ENCODE results near the gene MAVS. TPM values are rescaled to one million over a fixed set of nuclear protein-coding genes. Genes with fewer than 3 reads are reported as not detected.

The MAVS gene
- total and polyA plus RNA-seq, 12 donors, result 17.5 to 48.7 (median 44.2) TPM

- Histone ChIP-seq H3K27ac (no peak overlapping the region), H3K9me3 (no peaks in the 10 kb centered on the region), H3K4me3 (no peak overlapping the region), H3K4me1 (peaks cover 0 to 17% (median 5%) of the 10 kb centered on the region in 9 donors), H3K27me3 (no peaks in the 10 kb centered on the region), H3K36me3 (peaks cover 11 to 98% (median 57%) of the 10 kb centered on the region in 9 donors)
- WGBS, 2 donors, result 98 to 99% methylated on average over 6 of the region's 6 CpGs
- ATAC-seq, result no peak
- TF ChIP-seq CTCF (IDR thresholded peaks at IDR 0.05), result no peak
- no peak for DNase-seq
- intact Hi-C loops (cut with DNase I), result loop anchor here in 5 of 10 donors (5.0 to 10.0 kb wide), 3 partner anchors 71 to 184 kb away; partner anchors contain the start of genes CENPB (in 2 of the 5) and ADAM33 (in 1 of the 5)
Observed at GRCh38 chr20:3858689-3859088, 12.1 kb downstream of the MAVS start.

- peaks cover 11 to 100% (median 82%) of the 10 kb centered on the region in 9 donors for H3K36me3 ChIP-seq
- H3K27me3 ChIP-seq, result no peaks in the 10 kb centered on the region
- WGBS, 2 donors, result 92 to 96% methylated on average over 7 of the region's 7 CpGs
- ATAC-seq (no peak), DNase-seq (no peak)
- intact Hi-C loops (cut with DNase I), result loop anchor here in 1 of 10 donors (10.0 kb wide), 1 partner anchor 214 kb away; no protein-coding TSS in a partner anchor
- H3K27ac ChIP-seq, result no peak overlapping the region
- H3K4me3 ChIP-seq, result no peak overlapping the region
- H3K4me1 ChIP-seq, result peaks cover 0 to 3% (median 0%) of the 10 kb centered on the region in 9 donors
- TF ChIP-seq CTCF (IDR thresholded peaks at IDR 0.05), result no peak
- H3K9me3 ChIP-seq, result no peaks in the 10 kb centered on the region
Observed at GRCh38 chr20:3861191-3861590, 14.6 kb downstream of the MAVS start.

- no peaks in the 10 kb centered on the region for H3K9me3 ChIP-seq
- no peaks in the 10 kb centered on the region for H3K27me3 ChIP-seq
- H3K36me3 ChIP-seq, result peaks cover 7 to 100% (median 90%) of the 10 kb centered on the region in 9 donors
- TF ChIP-seq CTCF (IDR thresholded peaks at IDR 0.05), result no peak
- H3K27ac ChIP-seq, result no peak overlapping the region
- intact Hi-C loops (cut with DNase I), result loop anchor here in 1 of 10 donors (10.0 kb wide), 1 partner anchor 212 kb away; no protein-coding TSS in a partner anchor
- DNase-seq (no peak), ATAC-seq (no peak)
- 96 to 97% methylated on average over 1 of the region's 1 CpG for WGBS, 2 donors
- peaks cover 0 to 3% (median 0%) of the 10 kb centered on the region in 9 donors for H3K4me1 ChIP-seq
- H3K4me3 ChIP-seq, result no peak overlapping the region
Observed at GRCh38 chr20:3862333-3862732, 15.7 kb downstream of the MAVS start.

GRCh38 chr20:3863317-3863716 lies 16.7 kb downstream of the MAVS start:
- Histone ChIP-seq H3K27ac (no peak overlapping the region), H3K27me3 (no peaks in the 10 kb centered on the region), H3K36me3 (peaks cover 4 to 100% (median 81%) of the 10 kb centered on the region in 9 donors), H3K9me3 (no peaks in the 10 kb centered on the region), H3K4me1 (peaks cover 0 to 3% (median 0%) of the 10 kb centered on the region in 9 donors), H3K4me3 (no peak overlapping the region)
- ATAC-seq (no peak), DNase-seq (no peak)
- TF ChIP-seq CTCF (IDR thresholded peaks at IDR 0.05), result no peak
- 84 to 86% methylated on average over 7 of the region's 7 CpGs for WGBS, 2 donors
- intact Hi-C loops (cut with DNase I), result loop anchor here in 1 of 10 donors (10.0 kb wide), 1 partner anchor 211 kb away; no protein-coding TSS in a partner anchor
